ENCODE results near the gene TPPP. TPM values are rescaled to one million over a fixed set of nuclear protein-coding genes. Genes with fewer than 3 reads are reported as not detected.
"Not testable (repeated sequence)": the region's sequence is repeated elsewhere in the genome, so short reads cannot be mapped to it uniquely, and the experiment has no call there.

TPPP gene
- total RNA-seq: under 1 TPM; 0.02 to 0.10 TPM

- intact Hi-C loops (cut with micrococcal nuclease): loop anchor here (2.0 kb wide), 1 partner anchor 199 kb away; the partner anchor contains the start of genes BRD9 and TRIP13
- CTCF ChIA-PET; H3K4me1 Mint-ChIP-seq (ENCODE audit: low read depth); H3K9me3 Mint-ChIP-seq; H3K27ac Mint-ChIP-seq; H3K4me3 Mint-ChIP-seq; H3K27me3 Mint-ChIP-seq (ENCODE audit: low read depth); H3K36me3 Mint-ChIP-seq (ENCODE audit: low read depth): not testable (repeated sequence)
- DNase-seq: peak; percentile 77
These were observed at the start of gene TPPP for GRCh38 chr5:693271-694041. Gene TPPP, minus strand, starts transcription at chr5:693352. Its CDS starts 15,292 bp downstream, at chr5:678060.

GRCh38 chr5:742276-742675 is 49.1 kb upstream of the TPPP start:
- DNase-seq; H3K27me3 Mint-ChIP-seq (ENCODE audit: low read depth); intact Hi-C loops (cut with micrococcal nuclease); CTCF ChIA-PET; H3K36me3 Mint-ChIP-seq (ENCODE audit: low read depth); H3K4me1 Mint-ChIP-seq (ENCODE audit: low read depth); H3K4me3 Mint-ChIP-seq; H3K9me3 Mint-ChIP-seq; H3K27ac Mint-ChIP-seq: not testable (repeated sequence)

GRCh38 chr5:734145-734544 is 41.0 kb upstream of the TPPP start:
- CTCF ChIA-PET: not testable (repeated sequence)

GRCh38 chr5:732754-733454 is 39.8 kb upstream of the TPPP start:
- H3K27ac Mint-ChIP-seq; H3K9me3 Mint-ChIP-seq; DNase-seq; intact Hi-C loops (cut with micrococcal nuclease); H3K4me3 Mint-ChIP-seq; H3K36me3 Mint-ChIP-seq (ENCODE audit: low read depth); H3K4me1 Mint-ChIP-seq (ENCODE audit: low read depth): not testable (repeated sequence)
- CTCF ChIA-PET: interaction anchor here (0.7 kb wide), 1 partner anchor 286 kb away, joined by 3 read pairs; no protein-coding TSS in a partner anchor
- H3K27me3 Mint-ChIP-seq (ENCODE audit: low read depth): peaks cover 13% of the 10 kb centered on the region

More at GRCh38 chr5:734145-734544, 41.0 kb upstream of the TPPP start:
- H3K9me3 Mint-ChIP-seq; H3K4me3 Mint-ChIP-seq; H3K4me1 Mint-ChIP-seq (ENCODE audit: low read depth); DNase-seq; intact Hi-C loops (cut with micrococcal nuclease); H3K27ac Mint-ChIP-seq; H3K36me3 Mint-ChIP-seq (ENCODE audit: low read depth): not testable (repeated sequence)
- H3K27me3 Mint-ChIP-seq (ENCODE audit: low read depth): peaks cover 16% of the 10 kb centered on the region

- H3K4me1 Mint-ChIP-seq (ENCODE audit: low read depth); H3K9me3 Mint-ChIP-seq; H3K36me3 Mint-ChIP-seq (ENCODE audit: low read depth); H3K4me3 Mint-ChIP-seq; DNase-seq; intact Hi-C loops (cut with micrococcal nuclease); H3K27ac Mint-ChIP-seq; CTCF ChIA-PET: not testable (repeated sequence)
- H3K27me3 Mint-ChIP-seq (ENCODE audit: low read depth): peaks cover 17% of the 10 kb centered on the region
These were observed 36.1 kb upstream of the TPPP start for GRCh38 chr5:729225-729624.

- H3K27ac Mint-ChIP-seq; H3K36me3 Mint-ChIP-seq (ENCODE audit: low read depth); H3K4me1 Mint-ChIP-seq (ENCODE audit: low read depth); DNase-seq; intact Hi-C loops (cut with micrococcal nuclease); H3K4me3 Mint-ChIP-seq; H3K9me3 Mint-ChIP-seq; CTCF ChIA-PET: not testable (repeated sequence)
- peaks cover 10% of the 10 kb centered on the region for H3K27me3 Mint-ChIP-seq (ENCODE audit: low read depth)
These were observed 33.9 kb upstream of the TPPP start for GRCh38 chr5:727087-727486.

GRCh38 chr5:723865-724264 is 30.7 kb upstream of the TPPP start:
- H3K4me3 Mint-ChIP-seq; intact Hi-C loops (cut with micrococcal nuclease); H3K27ac Mint-ChIP-seq; DNase-seq; H3K9me3 Mint-ChIP-seq; H3K27me3 Mint-ChIP-seq (ENCODE audit: low read depth); H3K36me3 Mint-ChIP-seq (ENCODE audit: low read depth); CTCF ChIA-PET; H3K4me1 Mint-ChIP-seq (ENCODE audit: low read depth): not testable (repeated sequence)

GRCh38 chr5:723309-723708 is 30.2 kb upstream of the TPPP start:
- DNase-seq; intact Hi-C loops (cut with micrococcal nuclease); CTCF ChIA-PET: not testable (repeated sequence)

GRCh38 chr5:719379-719778 is 26.2 kb upstream of the TPPP start:
- H3K4me1 Mint-ChIP-seq (ENCODE audit: low read depth); H3K4me3 Mint-ChIP-seq; intact Hi-C loops (cut with micrococcal nuclease); H3K27ac Mint-ChIP-seq; H3K36me3 Mint-ChIP-seq (ENCODE audit: low read depth); DNase-seq: not testable (repeated sequence)
- Mint-ChIP-seq H3K27me3 (ENCODE audit: low read depth) (peaks cover 15% of the 10 kb centered on the region), H3K9me3 (peaks cover 17% of the 10 kb centered on the region)
- CTCF ChIA-PET: interaction anchor here (0.7 kb wide), 2 partner anchors 324 to 702 kb away, joined by 3 to 4 read pairs; no protein-coding TSS in a partner anchor

More at GRCh38 chr5:723309-723708, 30.2 kb upstream of the TPPP start:
- H3K27me3 Mint-ChIP-seq (ENCODE audit: low read depth); H3K4me1 Mint-ChIP-seq (ENCODE audit: low read depth); H3K4me3 Mint-ChIP-seq; H3K27ac Mint-ChIP-seq; H3K36me3 Mint-ChIP-seq (ENCODE audit: low read depth): not testable (repeated sequence)
- peaks cover 13% of the 10 kb centered on the region for H3K9me3 Mint-ChIP-seq

- peaks cover 3% of the 10 kb centered on the region for H3K36me3 Mint-ChIP-seq (ENCODE audit: low read depth)
- H3K27me3 Mint-ChIP-seq (ENCODE audit: low read depth): peaks cover 15% of the 10 kb centered on the region
- CTCF ChIA-PET: no interaction called here
- H3K4me3 Mint-ChIP-seq: no peak overlapping the region
- no peaks in the 10 kb centered on the region for H3K4me1 Mint-ChIP-seq (ENCODE audit: low read depth)
- H3K27ac Mint-ChIP-seq: no peak overlapping the region
- intact Hi-C loops (cut with micrococcal nuclease): no loop called here
- H3K9me3 Mint-ChIP-seq: peaks cover 17% of the 10 kb centered on the region
- DNase-seq: no peak
These were observed 24.0 kb upstream of the TPPP start for GRCh38 chr5:717143-717542.

- intact Hi-C loops (cut with micrococcal nuclease); DNase-seq; H3K4me1 Mint-ChIP-seq (ENCODE audit: low read depth); H3K27ac Mint-ChIP-seq; H3K4me3 Mint-ChIP-seq; CTCF ChIA-PET; H3K36me3 Mint-ChIP-seq (ENCODE audit: low read depth): not testable (repeated sequence)
- H3K9me3 Mint-ChIP-seq: peaks cover 17% of the 10 kb centered on the region
- H3K27me3 Mint-ChIP-seq (ENCODE audit: low read depth): peaks cover 15% of the 10 kb centered on the region
These were observed 23.6 kb upstream of the TPPP start for GRCh38 chr5:716740-717139.

GRCh38 chr5:715636-716035 is 22.5 kb upstream of the TPPP start:
- CTCF ChIA-PET; DNase-seq; H3K4me3 Mint-ChIP-seq; H3K36me3 Mint-ChIP-seq (ENCODE audit: low read depth); H3K4me1 Mint-ChIP-seq (ENCODE audit: low read depth); H3K27ac Mint-ChIP-seq; intact Hi-C loops (cut with micrococcal nuclease): not testable (repeated sequence)
- Mint-ChIP-seq H3K9me3 (peaks cover 17% of the 10 kb centered on the region), H3K27me3 (ENCODE audit: low read depth) (peaks cover 19% of the 10 kb centered on the region)
